Progenitor cell of endocrine pancreas (in vitro differentiated cells): ENCODE data around the gene MAP3K20. TPM values are rescaled to one million over a fixed set of nuclear protein-coding genes. Genes with fewer than 3 reads are reported as not detected.
"Not testable (repeated sequence)": the region's sequence is repeated elsewhere in the genome, so short reads cannot be mapped to it uniquely, and the experiment has no call there.

Source experiments
- DNase-seq: peaks from one replicate; pipeline ENCODE4 v3.0.0; 2021; ENCODE audit warnings: low spot score; ENCODE audit not compliant: unreplicated experiment
- H3K27ac Mint-ChIP-seq: 2 replicates; pipeline ENCODE4 v1.8.0; 2021; ENCODE audit warnings: mild to moderate bottlenecking, moderate library complexity, mixed read lengths
- H3K27me3 Mint-ChIP-seq: 2 replicates; pipeline ENCODE4 v1.8.0; 2021; ENCODE audit warnings: mixed read lengths
- H3K36me3 Mint-ChIP-seq: 2 replicates; pipeline ENCODE4 v1.8.0; 2022; ENCODE audit warnings: mixed read lengths; ENCODE audit not compliant: insufficient read depth
- H3K4me1 Mint-ChIP-seq: 2 replicates; pipeline ENCODE4 v1.8.0; 2021; ENCODE audit warnings: low read depth, mixed read lengths
- H3K4me3 Mint-ChIP-seq: 2 replicates; pipeline ENCODE4 v1.8.0; 2021; ENCODE audit warnings: low read depth, mild to moderate bottlenecking, moderate library complexity, mixed read lengths
- H3K9me3 Mint-ChIP-seq: 2 replicates; pipeline ENCODE4 v1.8.0; 2021; ENCODE audit warnings: low read depth, mixed read lengths
- total RNA-seq: library from RNA; stranded (reverse); gene quantifications from 2 replicates; pipeline ENCODE4 v1.2.1, GENCODE V29; 2021
- TF ChIP-seq, protein P1 (sequence below): fragments of 200-600 bp; sonication (generic); IDR thresholded peaks from one replicate; pipeline ENCODE4 v1.5.0; 2021; ENCODE audit warnings: antibody characterized with exemption, mild to moderate bottlenecking; ENCODE audit not compliant: unreplicated experiment

MAP3K20 gene
- total RNA-seq, 1 donor from 2014 or later = 19.0 TPM

DNA sequence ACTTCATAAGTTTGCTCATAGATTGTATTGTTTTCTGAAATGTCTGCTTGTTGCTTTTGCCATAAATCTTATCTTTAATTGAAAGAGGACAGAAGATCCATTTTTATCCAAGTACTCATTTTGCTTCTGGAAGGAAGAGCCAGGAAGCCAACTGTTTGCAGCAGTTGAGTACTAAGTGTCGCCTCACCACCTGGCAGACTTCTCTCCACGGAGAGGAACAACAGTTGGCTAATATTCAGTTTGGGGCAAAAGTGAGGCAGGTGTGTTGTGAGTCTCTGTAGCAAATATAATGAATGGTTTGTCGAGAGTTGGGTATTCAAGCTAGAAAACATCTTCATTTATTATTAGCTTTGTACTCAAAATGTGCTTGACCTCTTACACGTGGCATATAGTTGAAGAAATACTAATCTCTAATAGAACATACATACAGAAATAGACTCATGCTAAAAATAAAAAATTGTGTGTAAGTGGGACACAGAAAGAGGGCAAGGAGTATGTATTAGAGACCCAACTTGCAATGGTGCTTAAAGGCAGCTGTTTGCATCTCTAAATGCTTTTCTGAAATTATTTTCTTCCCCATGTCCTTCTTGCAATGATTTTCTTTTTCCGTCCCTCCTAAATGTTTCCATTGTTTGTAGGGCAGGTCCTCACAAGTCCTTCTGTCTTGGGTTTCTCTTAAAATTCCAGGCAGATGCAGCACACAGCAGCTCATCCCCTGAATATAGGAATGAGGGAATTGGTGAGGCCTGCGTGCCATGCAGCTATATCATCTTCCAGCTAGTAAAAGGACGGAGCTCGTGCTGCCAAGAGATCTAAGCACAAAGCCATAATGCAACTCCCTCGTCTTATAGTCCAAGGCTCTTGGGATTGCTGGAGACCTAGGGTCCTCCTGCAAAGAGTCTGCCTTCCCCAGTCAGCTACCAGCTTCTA, 44.8 kb upstream of the MAP3K20 start:
- Mint-ChIP-seq H3K4me1 (peaks cover 4% of the 10 kb centered on the region), H3K4me3 (no peak overlapping the region), H3K9me3 (no peaks in the 10 kb centered on the region), H3K27me3 (no peaks in the 10 kb centered on the region), H3K36me3 (peaks cover 1% of the 10 kb centered on the region), H3K27ac (no peak overlapping the region)
- TF ChIP-seq, protein P1, sequence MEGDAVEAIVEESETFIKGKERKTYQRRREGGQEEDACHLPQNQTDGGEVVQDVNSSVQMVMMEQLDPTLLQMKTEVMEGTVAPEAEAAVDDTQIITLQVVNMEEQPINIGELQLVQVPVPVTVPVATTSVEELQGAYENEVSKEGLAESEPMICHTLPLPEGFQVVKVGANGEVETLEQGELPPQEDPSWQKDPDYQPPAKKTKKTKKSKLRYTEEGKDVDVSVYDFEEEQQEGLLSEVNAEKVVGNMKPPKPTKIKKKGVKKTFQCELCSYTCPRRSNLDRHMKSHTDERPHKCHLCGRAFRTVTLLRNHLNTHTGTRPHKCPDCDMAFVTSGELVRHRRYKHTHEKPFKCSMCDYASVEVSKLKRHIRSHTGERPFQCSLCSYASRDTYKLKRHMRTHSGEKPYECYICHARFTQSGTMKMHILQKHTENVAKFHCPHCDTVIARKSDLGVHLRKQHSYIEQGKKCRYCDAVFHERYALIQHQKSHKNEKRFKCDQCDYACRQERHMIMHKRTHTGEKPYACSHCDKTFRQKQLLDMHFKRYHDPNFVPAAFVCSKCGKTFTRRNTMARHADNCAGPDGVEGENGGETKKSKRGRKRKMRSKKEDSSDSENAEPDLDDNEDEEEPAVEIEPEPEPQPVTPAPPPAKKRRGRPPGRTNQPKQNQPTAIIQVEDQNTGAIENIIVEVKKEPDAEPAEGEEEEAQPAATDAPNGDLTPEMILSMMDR = no peak
- DNase-seq = no peak

GRCh38 chr2:173032032-173032431, 43.6 kb upstream of the MAP3K20 start:
- no peaks in the 10 kb centered on the region for H3K9me3 Mint-ChIP-seq
- H3K4me1 Mint-ChIP-seq = peaks cover 4% of the 10 kb centered on the region
- no peak overlapping the region for H3K27ac Mint-ChIP-seq
- peaks cover 1% of the 10 kb centered on the region for H3K36me3 Mint-ChIP-seq
- no peak for DNase-seq
- TF ChIP-seq, protein P1 = no peak
- no peaks in the 10 kb centered on the region for H3K27me3 Mint-ChIP-seq
- H3K4me3 Mint-ChIP-seq = no peak overlapping the region

GRCh38 chr2:173033084-173033483, 42.6 kb upstream of the MAP3K20 start:
- Mint-ChIP-seq H3K27ac (no peak overlapping the region), H3K36me3 (peaks cover 1% of the 10 kb centered on the region), H3K4me1 (peaks cover 11% of the 10 kb centered on the region), H3K27me3 (no peaks in the 10 kb centered on the region), H3K9me3 (no peaks in the 10 kb centered on the region), H3K4me3 (no peak overlapping the region)
- TF ChIP-seq, protein P1 = no peak
- DNase-seq = no peak

DNA sequence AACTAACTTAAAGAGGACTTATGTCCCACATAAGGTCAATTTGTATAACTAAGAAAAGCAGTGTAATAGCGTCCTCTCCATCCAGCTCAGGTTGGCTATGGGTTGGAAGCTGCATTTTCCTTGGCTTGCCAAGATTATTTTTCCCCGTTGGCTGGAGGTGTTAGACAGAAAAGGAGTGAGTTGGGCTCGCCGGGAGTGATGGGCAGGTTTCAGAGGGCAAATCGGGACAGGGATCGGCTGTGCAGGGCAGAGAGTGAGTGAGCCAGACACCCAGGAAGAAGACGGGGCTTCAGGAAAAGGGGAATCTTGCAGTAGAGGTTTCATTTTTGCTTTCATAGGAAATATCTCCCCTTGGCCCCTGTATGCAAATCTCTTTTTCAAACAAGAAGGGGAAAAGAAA, 41.5 kb upstream of the MAP3K20 start:
- H3K27ac Mint-ChIP-seq = no peak overlapping the region
- H3K4me3 Mint-ChIP-seq = no peak overlapping the region
- TF ChIP-seq, protein P1 = no peak
- H3K36me3 Mint-ChIP-seq = peaks cover 1% of the 10 kb centered on the region
- no peaks in the 10 kb centered on the region for H3K27me3 Mint-ChIP-seq
- DNase-seq = no peak
- H3K4me1 Mint-ChIP-seq = peaks cover 13% of the 10 kb centered on the region
- no peaks in the 10 kb centered on the region for H3K9me3 Mint-ChIP-seq

- DNase-seq = no peak
- no peaks in the 10 kb centered on the region for H3K9me3 Mint-ChIP-seq
- H3K27ac Mint-ChIP-seq = no peak overlapping the region
- peaks cover 4% of the 10 kb centered on the region for H3K36me3 Mint-ChIP-seq
- peaks cover 3% of the 10 kb centered on the region for H3K27me3 Mint-ChIP-seq
- TF ChIP-seq, protein P1 = no peak
- no peak overlapping the region for H3K4me3 Mint-ChIP-seq
- peaks cover 13% of the 10 kb centered on the region for H3K4me1 Mint-ChIP-seq
These were observed 38.2 kb upstream of the MAP3K20 start for GRCh38 chr2:173037245-173038120.

GRCh38 chr2:173038257-173038656, 37.4 kb upstream of the MAP3K20 start:
- not testable (repeated sequence) for H3K27me3 Mint-ChIP-seq, DNase-seq, H3K9me3 Mint-ChIP-seq, H3K27ac Mint-ChIP-seq, H3K4me3 Mint-ChIP-seq, H3K36me3 Mint-ChIP-seq
- peaks cover 13% of the 10 kb centered on the region for H3K4me1 Mint-ChIP-seq
